CD4-positive, alpha-beta memory T cell (primary cell): ENCODE measurements around the gene TXK. TPM values are rescaled to one million over a fixed set of nuclear protein-coding genes. Genes with fewer than 3 reads are reported as not detected.

ENCODE experiments used
- CTCF ChIA-PET: fragments of 350-600 bp; sonication (Branson Sonifier 250); formaldehyde crosslinking; loops from one replicate; lab custom pipeline; 2021; ENCODE audit warnings: inconsistent platforms; ENCODE audit not compliant: partially characterized antibody; lab: Charles Lee
- POLR2A ChIA-PET: fragments of 350-600 bp; sonication (Branson Sonifier 250); formaldehyde crosslinking; loops from one replicate; lab custom pipeline; 2021; ENCODE audit not compliant: partially characterized antibody; lab: Charles Lee
- DNase-seq, 5 donors: peaks; one replicate each; pipeline versions ENCODE4 v3.0.0 to v3.0.0-alpha.2; 2020 to 2022; ENCODE audit warnings: mixed read lengths in 1 of 5
- H3K27ac ChIP-seq: one replicate; pipeline ENCODE4 v1.7.0; 2013; ENCODE audit warnings: low read depth, low read length
- H3K27me3 ChIP-seq: 2 replicates; pipeline ENCODE4 v1.7.0; 2013; ENCODE audit warnings: mild to moderate bottlenecking, low read length, moderate library complexity; ENCODE audit not compliant: insufficient read depth
- H3K36me3 ChIP-seq: 2 replicates; pipeline ENCODE4 v1.7.0; 2013; ENCODE audit warnings: mild to moderate bottlenecking, low read length, moderate library complexity; ENCODE audit not compliant: insufficient read depth
- H3K4me1 ChIP-seq: 2 replicates; pipeline ENCODE4 v1.7.0; 2013; ENCODE audit warnings: mild to moderate bottlenecking, low read length, moderate library complexity; ENCODE audit not compliant: insufficient read depth
- H3K4me3 ChIP-seq, 2 donors: one replicate each; pipeline ENCODE4 v1.7.0; 2013; ENCODE audit warnings: low read length in 2 of 2, mild to moderate bottlenecking in 1 of 2
- H3K9me3 ChIP-seq, 2 donors: one replicate each; pipeline ENCODE4 v1.7.0; 2013; ENCODE audit warnings: low read length in 2 of 2, control low read depth in 1 of 2; ENCODE audit not compliant: control insufficient read depth in 1 of 2
- H3K27ac Mint-ChIP-seq, 7 donors: one replicate each; pipeline ENCODE4 v1.8.0; 2020 to 2021; ENCODE audit warnings: mixed read lengths in 7 of 7, mild to moderate bottlenecking in 6 of 7, inconsistent platforms in 3 of 7, moderate library complexity in 3 of 7
- H3K27me3 Mint-ChIP-seq, 2 donors: one replicate each; pipeline ENCODE4 v1.8.0; 2020 to 2021; ENCODE audit warnings: mixed read lengths in 2 of 2
- H3K36me3 Mint-ChIP-seq, 2 donors: one replicate each; pipeline ENCODE4 v1.8.0; 2020 to 2021; ENCODE audit warnings: mixed read lengths in 2 of 2, inconsistent platforms in 1 of 2, mild to moderate bottlenecking in 1 of 2
- H3K4me1 Mint-ChIP-seq, 4 donors: one replicate each; pipeline ENCODE4 v1.8.0; 2020 to 2021; ENCODE audit warnings: mixed read lengths in 4 of 4, mild to moderate bottlenecking in 1 of 4
- H3K4me3 Mint-ChIP-seq, 8 donors: one replicate each; pipeline ENCODE4 v1.8.0; 2020 to 2021; ENCODE audit warnings: mixed read lengths in 8 of 8, mild to moderate bottlenecking in 7 of 8, moderate library complexity in 6 of 8, inconsistent platforms in 3 of 8
- H3K9me3 Mint-ChIP-seq, 8 donors: one replicate each; pipeline ENCODE4 v1.8.0; 2020 to 2021; ENCODE audit warnings: mixed read lengths in 8 of 8, mild to moderate bottlenecking in 5 of 8, inconsistent platforms in 3 of 8, moderate library complexity in 1 of 8
- intact Hi-C: fragments of 100-400 bp; cut with micrococcal nuclease; formaldehyde crosslinking; loops from one replicate; pipeline ENCODE4 v1.15.1; 2023
- polyA plus RNA-seq, 2 donors: library from polyadenylated mRNA; unstranded; fragments of 300-500 nt; fragmentation: Illumina TruSeq; gene quantifications; one replicate each; pipeline ENCODE4 v1.2.3, GENCODE V29; 2021
- total RNA-seq, 2 experiments: library from RNA; stranded (reverse); gene quantifications; one replicate each; pipeline ENCODE4 v1.2.3, GENCODE V29; 2021

The TXK gene
- total RNA-seq (10 to 100 TPM; 44.8 to 48.7 TPM), polyA plus RNA-seq (10 to 100 TPM; 53.3 to 54.0 TPM)

GRCh38 chr4:48134081-48134480 lies at the start of gene TXK:
Gene TXK, minus strand, starts transcription at chr4:48134250. Its CDS starts 80 bp downstream, at chr4:48134170.
- H3K9me3 ChIP-seq: no peaks in the 10 kb centered on the region
- H3K36me3 ChIP-seq: no peaks in the 10 kb centered on the region
- H3K9me3 Mint-ChIP-seq: peaks cover 0 to 2% (median 0%) of the 10 kb centered on the region in 8 donors
- H3K4me3 Mint-ChIP-seq: peak within 1 kb of the TSS; percentile 93 to 98 (median 96)
- H3K27me3 ChIP-seq: no peaks in the 10 kb centered on the region
- DNase-seq: peak in 3 of 5 donors; percentile 33 to 39 (median 35)
- H3K4me3 ChIP-seq: peak within 1 kb of the TSS; percentile 59 to 68
- intact Hi-C loops: loop anchor here (10.0 kb wide), 2 partner anchors 651 to 669 kb away; partner anchors contain the start of genes COMMD8 and FRYL
- peaks cover 77% of the 10 kb centered on the region for H3K4me1 ChIP-seq
- no peaks in the 10 kb centered on the region for H3K27me3 Mint-ChIP-seq
- H3K27ac Mint-ChIP-seq: peak within 1 kb of the TSS; percentile 78 to 98 (median 96)
- CTCF ChIA-PET: interaction anchor here (0.8 to 10.0 kb wide), 4 partner anchors 7 to 100 kb away, joined by 3 to 313 read pairs (median 8); no protein-coding TSS in a partner anchor
- POLR2A ChIA-PET: interaction anchor here (2.0 kb wide), 1 partner anchor 11 kb away, joined by 4 read pairs; no protein-coding TSS in a partner anchor
- H3K4me1 Mint-ChIP-seq: peaks cover 67 to 95% (median 75%) of the 10 kb centered on the region in 4 donors
- peaks cover 7 to 25% of the 10 kb centered on the region in 2 donors for H3K36me3 Mint-ChIP-seq
- H3K27ac ChIP-seq: peak within 1 kb of the TSS; percentile 62

DNA sequence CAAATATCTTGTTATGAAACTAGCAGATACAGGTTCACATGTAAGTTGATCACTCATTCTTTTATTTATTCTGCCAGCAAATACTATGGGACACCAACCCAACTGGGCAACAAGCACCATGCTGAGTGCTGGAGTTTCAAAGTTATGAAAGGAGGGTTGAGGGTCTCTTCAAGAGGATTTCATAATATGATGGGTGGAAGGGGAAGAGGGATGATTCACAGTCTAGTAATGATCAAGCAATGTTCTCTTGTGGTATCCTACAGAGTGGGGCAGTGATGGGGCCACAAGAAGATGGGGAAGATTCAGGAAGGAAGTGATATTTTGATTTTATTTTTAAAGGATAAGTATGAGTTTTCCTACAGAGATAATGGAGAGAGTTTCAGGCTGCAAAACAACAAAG lies 46.2 kb upstream of the TXK start:
- Mint-ChIP-seq H3K4me3 (no peak overlapping the region), H3K27ac (no peak overlapping the region), H3K4me1 (no peaks in the 10 kb centered on the region), H3K36me3 (no peaks in the 10 kb centered on the region), H3K27me3 (no peaks in the 10 kb centered on the region), H3K9me3 (peaks cover 0 to 12% (median 1%) of the 10 kb centered on the region in 8 donors)
- H3K4me1 ChIP-seq: no peaks in the 10 kb centered on the region
- H3K27ac ChIP-seq: no peak overlapping the region
- DNase-seq: no peak
- ChIA-PET CTCF (no interaction called here), POLR2A (no interaction called here)
- no peaks in the 10 kb centered on the region for H3K9me3 ChIP-seq
- H3K36me3 ChIP-seq: no peaks in the 10 kb centered on the region
- no peak overlapping the region for H3K4me3 ChIP-seq
- intact Hi-C loops: no loop called here
- H3K27me3 ChIP-seq: no peaks in the 10 kb centered on the region

GRCh38 chr4:48178931-48179330 lies 44.9 kb upstream of the TXK start:
- no peaks in the 10 kb centered on the region for H3K27me3 Mint-ChIP-seq
- no peaks in the 10 kb centered on the region for H3K4me1 Mint-ChIP-seq
- H3K4me1 ChIP-seq: no peaks in the 10 kb centered on the region
- CTCF ChIA-PET: no interaction called here
- no peaks in the 10 kb centered on the region for H3K36me3 Mint-ChIP-seq
- POLR2A ChIA-PET: no interaction called here
- no peaks in the 10 kb centered on the region for H3K27me3 ChIP-seq
- no peak overlapping the region for H3K27ac ChIP-seq
- H3K4me3 Mint-ChIP-seq: no peak overlapping the region
- no peak overlapping the region for H3K4me3 ChIP-seq
- H3K27ac Mint-ChIP-seq: no peak overlapping the region
- peaks cover 0 to 12% (median 1%) of the 10 kb centered on the region in 8 donors for H3K9me3 Mint-ChIP-seq
- no peaks in the 10 kb centered on the region for H3K9me3 ChIP-seq
- no peak for DNase-seq
- H3K36me3 ChIP-seq: no peaks in the 10 kb centered on the region
- intact Hi-C loops: no loop called here

- peaks cover 0 to 12% (median 1%) of the 10 kb centered on the region in 8 donors for H3K9me3 Mint-ChIP-seq
- H3K4me3 Mint-ChIP-seq: no peak overlapping the region
- H3K4me1 Mint-ChIP-seq: no peaks in the 10 kb centered on the region
- peak overlapping the region in 2 of 7 donors; percentile 9 to 51 for H3K27ac Mint-ChIP-seq
- Histone ChIP-seq H3K27me3 (no peaks in the 10 kb centered on the region), H3K36me3 (no peaks in the 10 kb centered on the region), H3K4me1 (no peaks in the 10 kb centered on the region), H3K27ac (no peak overlapping the region), H3K4me3 (no peak overlapping the region), H3K9me3 (no peaks in the 10 kb centered on the region)
- DNase-seq: no peak
- ChIA-PET CTCF (no interaction called here), POLR2A (no interaction called here)
- H3K27me3 Mint-ChIP-seq: no peaks in the 10 kb centered on the region
- intact Hi-C loops: no loop called here
- no peaks in the 10 kb centered on the region for H3K36me3 Mint-ChIP-seq
Observed at GRCh38 chr4:48175806-48176205, 41.8 kb upstream of the TXK start.

DNA sequence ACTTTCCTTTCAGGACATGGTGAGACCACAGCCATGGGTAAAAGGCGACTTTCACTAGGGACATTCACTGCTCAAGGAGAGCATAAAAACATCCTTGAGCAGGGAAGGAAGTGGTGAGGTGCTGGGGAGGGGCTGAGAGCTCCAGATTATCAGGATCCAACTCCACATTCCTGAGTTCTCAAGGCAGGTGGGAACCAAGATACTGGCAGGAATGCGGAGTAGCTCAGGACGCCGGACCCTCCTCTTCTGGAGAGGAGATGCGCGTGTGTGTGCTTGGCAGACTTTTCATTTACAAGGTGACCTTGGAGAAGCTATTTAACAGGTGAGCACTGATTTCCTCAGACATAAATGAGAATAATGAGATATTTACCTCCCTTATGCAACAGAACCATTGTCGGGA lies 41.3 kb upstream of the TXK start:
- Histone ChIP-seq H3K36me3 (no peaks in the 10 kb centered on the region), H3K27ac (no peak overlapping the region), H3K9me3 (no peaks in the 10 kb centered on the region), H3K4me3 (no peak overlapping the region), H3K4me1 (no peaks in the 10 kb centered on the region), H3K27me3 (no peaks in the 10 kb centered on the region)
- POLR2A ChIA-PET: no interaction called here
- peaks cover 0 to 12% (median 1%) of the 10 kb centered on the region in 8 donors for H3K9me3 Mint-ChIP-seq
- no peaks in the 10 kb centered on the region for H3K27me3 Mint-ChIP-seq
- no peak overlapping the region for H3K4me3 Mint-ChIP-seq
- H3K4me1 Mint-ChIP-seq: no peaks in the 10 kb centered on the region
- intact Hi-C loops: no loop called here
- no peak overlapping the region for H3K27ac Mint-ChIP-seq
- no peak for DNase-seq
- H3K36me3 Mint-ChIP-seq: no peaks in the 10 kb centered on the region
- CTCF ChIA-PET: no interaction called here

DNA sequence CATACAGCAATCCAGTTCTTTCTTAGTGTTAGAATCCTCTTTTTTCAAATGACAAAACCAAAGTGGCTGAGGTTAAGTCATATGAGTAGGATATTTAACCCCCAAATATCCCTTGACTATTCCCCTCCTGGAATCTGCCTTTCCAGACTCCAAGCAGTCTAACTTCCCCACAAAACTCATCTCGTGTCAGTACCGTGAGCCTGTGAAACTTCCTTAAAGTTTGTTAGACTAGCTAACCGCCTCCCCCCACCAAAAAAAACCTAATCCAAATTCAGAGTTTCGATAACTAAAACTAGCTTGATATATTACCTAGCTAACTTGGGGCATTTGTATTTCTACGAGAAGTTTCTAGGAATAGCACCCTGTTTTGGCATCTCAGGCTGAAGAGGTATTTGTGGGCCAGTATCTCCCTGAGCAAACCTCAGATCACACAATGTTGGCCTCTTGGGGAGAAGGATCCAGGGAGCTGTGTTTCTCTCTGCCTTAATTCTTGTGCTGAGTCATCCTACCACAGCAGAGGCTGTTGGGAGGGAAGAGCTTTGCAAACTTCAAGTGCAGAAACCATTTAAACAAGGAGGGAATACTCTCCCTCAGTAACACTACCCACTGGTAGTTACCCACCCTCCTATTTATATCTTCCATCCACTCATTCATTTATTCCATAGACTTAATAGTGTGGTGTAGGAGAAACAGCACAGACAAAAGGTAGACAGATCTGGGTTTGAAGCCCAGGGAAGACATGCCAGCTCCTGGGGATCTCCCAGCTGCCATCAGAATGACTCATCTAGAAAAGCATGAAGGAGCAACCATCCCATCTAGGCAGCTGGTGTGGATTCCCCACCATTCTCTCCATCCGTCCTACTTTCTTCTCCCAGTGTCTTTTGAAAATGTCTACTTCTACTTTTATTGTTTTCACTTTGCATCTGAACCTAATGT lies 39.3 kb upstream of the TXK start:
- H3K27ac ChIP-seq: no peak overlapping the region
- ChIA-PET POLR2A (no interaction called here), CTCF (no interaction called here)
- no peak for DNase-seq
- H3K4me3 ChIP-seq: no peak overlapping the region
- Mint-ChIP-seq H3K4me1 (no peaks in the 10 kb centered on the region), H3K9me3 (peaks cover 0 to 7% (median 1%) of the 10 kb centered on the region in 8 donors), H3K36me3 (peaks cover 0 to 4% of the 10 kb centered on the region in 2 donors), H3K4me3 (no peak overlapping the region), H3K27ac (peak overlapping the region in 2 of 7 donors; percentile 18 to 22), H3K27me3 (no peaks in the 10 kb centered on the region)
- H3K27me3 ChIP-seq: no peaks in the 10 kb centered on the region
- no peaks in the 10 kb centered on the region for H3K9me3 ChIP-seq
- no peaks in the 10 kb centered on the region for H3K4me1 ChIP-seq
- intact Hi-C loops: no loop called here
- no peaks in the 10 kb centered on the region for H3K36me3 ChIP-seq

GRCh38 chr4:48172651-48173050 lies 38.6 kb upstream of the TXK start:
- Histone ChIP-seq H3K4me3 (no peak overlapping the region), H3K9me3 (no peaks in the 10 kb centered on the region), H3K27ac (no peak overlapping the region), H3K27me3 (no peaks in the 10 kb centered on the region), H3K4me1 (no peaks in the 10 kb centered on the region), H3K36me3 (no peaks in the 10 kb centered on the region)
- POLR2A ChIA-PET: no interaction called here
- no peak for DNase-seq
- intact Hi-C loops: no loop called here
- no peak overlapping the region for H3K4me3 Mint-ChIP-seq
- H3K9me3 Mint-ChIP-seq: peaks cover 0 to 2% (median 0%) of the 10 kb centered on the region in 8 donors
- CTCF ChIA-PET: no interaction called here
- H3K36me3 Mint-ChIP-seq: peaks cover 2 to 4% of the 10 kb centered on the region in 2 donors
- H3K4me1 Mint-ChIP-seq: no peaks in the 10 kb centered on the region
- no peak overlapping the region for H3K27ac Mint-ChIP-seq
- no peaks in the 10 kb centered on the region for H3K27me3 Mint-ChIP-seq
